ENCODE data around the gene TENM4. TPM values are rescaled to one million over a fixed set of nuclear protein-coding genes. Genes with fewer than 3 reads are reported as not detected.

TENM4 gene
- total RNA-seq, 1 experiment from 2014 or later, result 9.9 TPM

GRCh38 chr11:78737891-78738290 lies 702.9 kb downstream of the TENM4 start:
- no peak overlapping the region for H3K27ac Mint-ChIP-seq (ENCODE audit: low read depth, unreplicated experiment)
- H3K9me3 Mint-ChIP-seq (ENCODE audit: unreplicated experiment), result no peaks in the 10 kb centered on the region
- intact Hi-C loops (cut with micrococcal nuclease), result no loop called here
- ChIA-PET POLR2A (no interaction called here), CTCF (interaction anchor here (0.7 to 1.3 kb wide), 2 partner anchors 13 to 22 kb away, joined by 3 read pairs; no protein-coding TSS in a partner anchor)
- H3K4me1 Mint-ChIP-seq (ENCODE audit: insufficient read depth, unreplicated experiment), result peaks cover 11% of the 10 kb centered on the region
- DNase-seq (ENCODE audit: unreplicated experiment), result no peak
- no peaks in the 10 kb centered on the region for H3K27me3 Mint-ChIP-seq (ENCODE audit: insufficient read depth, unreplicated experiment)
- no peak for TF ChIP-seq CTCF (IDR thresholded peaks at IDR 0.05; ENCODE audit: unreplicated experiment)
- H3K36me3 Mint-ChIP-seq (ENCODE audit: insufficient read depth, unreplicated experiment), result no peaks in the 10 kb centered on the region
- BruUV-seq (replicated peaks), result no TSS peak
- no peak overlapping the region for H3K4me3 Mint-ChIP-seq (ENCODE audit: unreplicated experiment)

- peaks cover 5% of the 10 kb centered on the region for H3K4me1 Mint-ChIP-seq (ENCODE audit: insufficient read depth, unreplicated experiment)
- intact Hi-C loops (cut with micrococcal nuclease), result no loop called here
- H3K36me3 Mint-ChIP-seq (ENCODE audit: insufficient read depth, unreplicated experiment), result no peaks in the 10 kb centered on the region
- ChIA-PET CTCF (interaction anchor here (1.3 to 1.5 kb wide), 3 partner anchors 13 to 22 kb away, joined by 3 to 7 read pairs (median 3); no protein-coding TSS in a partner anchor), POLR2A (no interaction called here)
- TF ChIP-seq CTCF (IDR thresholded peaks at IDR 0.05; ENCODE audit: unreplicated experiment), result no peak
- no peak overlapping the region for H3K27ac Mint-ChIP-seq (ENCODE audit: low read depth, unreplicated experiment)
- no peak for DNase-seq (ENCODE audit: unreplicated experiment)
- H3K4me3 Mint-ChIP-seq (ENCODE audit: unreplicated experiment), result no peak overlapping the region
- no TSS peak for BruUV-seq (replicated peaks)
- no peaks in the 10 kb centered on the region for H3K9me3 Mint-ChIP-seq (ENCODE audit: unreplicated experiment)
- no peaks in the 10 kb centered on the region for H3K27me3 Mint-ChIP-seq (ENCODE audit: insufficient read depth, unreplicated experiment)
Measured at GRCh38 chr11:78737301-78737700, 703.5 kb downstream of the TENM4 start.

GRCh38 chr11:78735711-78736110 lies 705.1 kb downstream of the TENM4 start:
- POLR2A ChIA-PET, result interaction anchor here (0.7 kb wide), 1 partner anchor 74 kb away, joined by 3 read pairs; no protein-coding TSS in a partner anchor
- no peak for TF ChIP-seq CTCF (IDR thresholded peaks at IDR 0.05; ENCODE audit: unreplicated experiment)
- no TSS peak for BruUV-seq (replicated peaks)
- CTCF ChIA-PET, result no interaction called here
- no peaks in the 10 kb centered on the region for H3K27me3 Mint-ChIP-seq (ENCODE audit: insufficient read depth, unreplicated experiment)
- no peak overlapping the region for H3K4me3 Mint-ChIP-seq (ENCODE audit: unreplicated experiment)
- H3K4me1 Mint-ChIP-seq (ENCODE audit: insufficient read depth, unreplicated experiment), result no peaks in the 10 kb centered on the region
- no peak for DNase-seq (ENCODE audit: unreplicated experiment)
- no peaks in the 10 kb centered on the region for H3K9me3 Mint-ChIP-seq (ENCODE audit: unreplicated experiment)
- H3K27ac Mint-ChIP-seq (ENCODE audit: low read depth, unreplicated experiment), result no peak overlapping the region
- no peaks in the 10 kb centered on the region for H3K36me3 Mint-ChIP-seq (ENCODE audit: insufficient read depth, unreplicated experiment)
- intact Hi-C loops (cut with micrococcal nuclease), result no loop called here

GRCh38 chr11:78733031-78733430 lies 707.8 kb downstream of the TENM4 start:
- DNase-seq (ENCODE audit: unreplicated experiment), result no peak
- Mint-ChIP-seq H3K4me3 (ENCODE audit: unreplicated experiment) (no peak overlapping the region), H3K9me3 (ENCODE audit: unreplicated experiment) (no peaks in the 10 kb centered on the region), H3K36me3 (ENCODE audit: insufficient read depth, unreplicated experiment) (no peaks in the 10 kb centered on the region), H3K4me1 (ENCODE audit: insufficient read depth, unreplicated experiment) (no peaks in the 10 kb centered on the region), H3K27me3 (ENCODE audit: insufficient read depth, unreplicated experiment) (no peaks in the 10 kb centered on the region), H3K27ac (ENCODE audit: low read depth, unreplicated experiment) (no peak overlapping the region)
- intact Hi-C loops (cut with micrococcal nuclease), result no loop called here
- POLR2A ChIA-PET, result interaction anchor here (1.1 kb wide), 1 partner anchor 35 kb away, joined by 3 read pairs; no protein-coding TSS in a partner anchor
- no TSS peak for BruUV-seq (replicated peaks)
- no peak for TF ChIP-seq CTCF (IDR thresholded peaks at IDR 0.05; ENCODE audit: unreplicated experiment)
- CTCF ChIA-PET, result interaction anchor here (0.6 to 4.5 kb wide), 2 partner anchors 17 to 75 kb away, joined by 3 to 31 read pairs; no protein-coding TSS in a partner anchor

Data from MCF 10A (cell line).